HepG2 (cell line): ENCODE measurements around the gene FNDC3B. TPM values are rescaled to one million over a fixed set of nuclear protein-coding genes. Genes with fewer than 3 reads are reported as not detected.
A peak's percentile ranks its signal among the peaks of the same experiment; 100 is the strongest.

Experiments used
- ARID2 ChIP-seq: sonication (generic); formaldehyde crosslinking; IDR thresholded peaks from 2 replicates; pipeline ENCODE4 v1.8.1; 2022; ENCODE audit warnings: mild to moderate bottlenecking, missing genetic modification reagents, borderline replicate concordance
- CBX5 ChIP-seq: sonication (generic); formaldehyde crosslinking; IDR thresholded peaks from 2 replicates; pipeline ENCODE4 v1.4.0; 2020; ENCODE audit warnings: missing genetic modification reagents, borderline replicate concordance
- CHCHD3 ChIP-seq: sonication (generic); formaldehyde crosslinking; IDR thresholded peaks from 2 replicates; pipeline ENCODE4 v1.8.0; 2022; ENCODE audit warnings: mild to moderate bottlenecking, missing genetic modification reagents, moderate library complexity
- DMAP1 ChIP-seq: IDR thresholded peaks from 2 replicates; pipeline ENCODE4 v1.6.1; 2016
- GFI1 ChIP-seq: sonication (generic); formaldehyde crosslinking; IDR thresholded peaks from 2 replicates; pipeline ENCODE4 v1.5.0; 2020; ENCODE audit warnings: missing genetic modification reagents, mild to moderate bottlenecking, borderline replicate concordance
- KDM2A ChIP-seq: sonication (generic); formaldehyde crosslinking; IDR thresholded peaks from 2 replicates; pipeline ENCODE4 v1.4.0; 2020; ENCODE audit warnings: low read depth, missing genetic modification reagents, borderline replicate concordance
- KLF11 ChIP-seq: IDR thresholded peaks from 2 replicates; pipeline ENCODE4 v1.6.1; 2016; ENCODE audit warnings: missing compliant biosample characterization
- RARA ChIP-seq: IDR thresholded peaks from 2 replicates; pipeline ENCODE4 v1.6.1; 2016; ENCODE audit warnings: missing genetic modification reagents, missing compliant biosample characterization
- TBL1XR1 ChIP-seq: fragments of 150-350 bp; IDR thresholded peaks from 2 replicates; pipeline ENCODE4 v1.6.1; 2014; ENCODE audit warnings: borderline replicate concordance, low read length; ENCODE audit not compliant: partially characterized antibody
- TCF7L2 ChIP-seq: IDR thresholded peaks from 2 replicates; pipeline ENCODE4 v1.6.1; 2011; ENCODE audit warnings: mild to moderate bottlenecking, low read depth, low read length, moderate library complexity
- ZBTB14 ChIP-seq: sonication (generic); formaldehyde crosslinking; IDR thresholded peaks from 2 replicates; pipeline ENCODE4 v1.4.0; 2020; ENCODE audit warnings: missing genetic modification reagents
- ZFYVE20 ChIP-seq: sonication (generic); formaldehyde crosslinking; IDR thresholded peaks from 2 replicates; pipeline ENCODE4 v1.8.0; 2023; ENCODE audit warnings: low read depth, mild to moderate bottlenecking, moderate library complexity, missing genetic modification reagents, borderline replicate concordance
- ZNF180 ChIP-seq: sonication (generic); formaldehyde crosslinking; IDR thresholded peaks from 2 replicates; pipeline ENCODE4 v1.4.0; 2020; ENCODE audit warnings: low read depth, missing genetic modification reagents, borderline replicate concordance
- ZNF407 ChIP-seq: sonication (generic); formaldehyde crosslinking; IDR thresholded peaks from one replicate; pipeline ENCODE4 v1.5.1; 2020; ENCODE audit warnings: mild to moderate bottlenecking, missing genetic modification reagents; ENCODE audit errors: not compliant biosample characterization
- ZNF574 ChIP-seq: sonication (generic); formaldehyde crosslinking; IDR thresholded peaks from 2 replicates; pipeline ENCODE4 v1.4.0; 2020; ENCODE audit warnings: missing genetic modification reagents
- ZNF800 ChIP-seq: sonication (generic); formaldehyde crosslinking; IDR thresholded peaks from 2 replicates; pipeline ENCODE4 v1.4.0; 2020; ENCODE audit warnings: missing genetic modification reagents
- polyA plus RNA-seq, 8 experiments: library from polyadenylated mRNA; depleted of rRNA in 3 of 8; stranded (reverse) in 7 of 8; unstranded in 1 of 8; fragments of >200 nt; fragmentation: Illumina TruSeq in 4 of 8; extraction: Trizol in 4 of 8; gene quantifications; 2 replicates each; pipeline versions ENCODE4 v1.2.1 to v1.2.3, GENCODE V29; 2011 to 2016; ENCODE audit warnings: low read depth in 4 of 8, missing spikeins in 1 of 8, mixed read lengths in 1 of 8; ENCODE audit not compliant: insufficient read depth in 1 of 8
- total RNA-seq, 5 experiments: library from RNA; depleted of rRNA; stranded (reverse); fragments of >200 nt; fragmentation: Illumina TruSeq; extraction: Trizol; gene quantifications; 2 replicates each; pipeline ENCODE4 v1.2.3, GENCODE V29; 2016; ENCODE audit warnings: low read depth in 1 of 5

Gene FNDC3B
- total and polyA plus RNA-seq, 2 of the 13 experiments (the other 11 are each of a cell fraction or from before 2014, with no cell fraction given), result 74.8 to 103 TPM

GRCh38 chr3:172101107-172101506, 61.7 kb downstream of the FNDC3B start (continued):
- TF ChIP-seq ZBTB14 (CRISPR knock-in tag), result no peak
- TF ChIP-seq RARA (CRISPR knock-in tag), result peak; percentile 85
- peak; percentile 15 for TF ChIP-seq TBL1XR1
- TF ChIP-seq ZNF574, result no peak
- TF ChIP-seq ZNF180 (CRISPR knock-in tag), result no peak
- TF ChIP-seq ZNF800, result no peak
- TF ChIP-seq KDM2A (CRISPR knock-in tag), result no peak
- no peak for TF ChIP-seq CBX5 (CRISPR knock-in tag)
- TF ChIP-seq TCF7L2, result peak; percentile 96
- TF ChIP-seq ZFYVE20 (CRISPR knock-in tag), result no peak
- no peak for TF ChIP-seq CHCHD3
- no peak for TF ChIP-seq KLF11 (CRISPR knock-in tag)
- TF ChIP-seq ZNF407 (CRISPR knock-in tag), result no peak
- TF ChIP-seq ARID2 (CRISPR knock-in tag), result no peak
- TF ChIP-seq DMAP1 (CRISPR knock-in tag), result peak; percentile 47; the same call in 1 of the 2 replicates
- TF ChIP-seq GFI1, result peak; percentile 45; the same call in 1 of the 2 replicates
